ENCODE measurements around the gene UBE2D2.

GRCh38 chr5:139653616-139654015 lies 92.5 kb downstream of the UBE2D2 start:
- no peak for TF ChIP-seq CTCF (IDR thresholded peaks at IDR 0.05; ENCODE audit: insufficient read depth, low read length)
- TF ChIP-seq GABPA (IDR thresholded peaks at IDR 0.05; ENCODE audit: low read depth): no peak
- no peak for TF ChIP-seq POLR2AphosphoS5 (IDR thresholded peaks at IDR 0.05; ENCODE audit: low read depth)

Measured in HL-60 (cell line).